DOHH2 (cell line): Measurements from ENCODE around the gene MEPE.

Source experiments
- H3F3A ChIP-seq: fragments of 200-600 bp; sonication (generic), shearing (Covaris generic); 2 replicates; pipeline ENCODE4 v1.6.0; 2016; ENCODE audit warnings: antibody characterized with exemption, mild to moderate bottlenecking; ENCODE audit not compliant: control insufficient read depth, insufficient read depth
- H3K27ac ChIP-seq: fragments of 200-600 bp; sonication (generic); 2 replicates; pipeline ENCODE4 v1.5.1; 2014; ENCODE audit warnings: low read depth, mild to moderate bottlenecking, low read length, moderate library complexity
- H3K27me3 ChIP-seq: fragments of 200-600 bp; sonication (generic); 2 replicates; pipeline ENCODE4 v1.6.1; 2014; ENCODE audit warnings: mild to moderate bottlenecking, low read length, mixed read lengths; ENCODE audit not compliant: control insufficient read depth
- H3K36me3 ChIP-seq: fragments of 200-600 bp; sonication (generic); 2 replicates; pipeline ENCODE4 v1.6.1; 2014; ENCODE audit warnings: mild to moderate bottlenecking, low read length, moderate library complexity, mixed read lengths; ENCODE audit not compliant: control insufficient read depth
- H3K4me1 ChIP-seq: fragments of 200-600 bp; sonication (generic); 2 replicates; pipeline ENCODE4 v1.6.1; 2014; ENCODE audit warnings: mild to moderate bottlenecking, low read length, mixed read lengths; ENCODE audit not compliant: control insufficient read depth
- H3K4me2 ChIP-seq: fragments of 200-600 bp; sonication (generic); 2 replicates; pipeline ENCODE4 v1.6.0; 2014; ENCODE audit warnings: mild to moderate bottlenecking, low read length, moderate library complexity
- H3K4me3 ChIP-seq: fragments of 200-600 bp; sonication (generic); 2 replicates; pipeline ENCODE4 v1.5.1; 2014; ENCODE audit warnings: mild to moderate bottlenecking, low read length, mixed read lengths
- H3K79me2 ChIP-seq: fragments of 200-600 bp; sonication (generic); 2 replicates; pipeline ENCODE4 v1.6.1; 2014; ENCODE audit warnings: mild to moderate bottlenecking, low read length, mixed read lengths; ENCODE audit not compliant: control insufficient read depth
- H3K9me2 ChIP-seq: fragments of 200-600 bp; sonication (generic); replicated peaks from 2 replicates; pipeline ENCODE4 v1.6.1; 2014; ENCODE audit warnings: mild to moderate bottlenecking, low read length, mixed read lengths; ENCODE audit not compliant: control insufficient read depth
- H3K9me3 ChIP-seq: fragments of 200-600 bp; sonication (generic); 2 replicates; pipeline ENCODE4 v1.6.1; 2014; ENCODE audit warnings: antibody characterized with exemption, low read length, mixed read lengths; ENCODE audit not compliant: control insufficient read depth, insufficient read depth
- H4K20me1 ChIP-seq: fragments of 200-600 bp; sonication (generic); 2 replicates; pipeline ENCODE4 v1.6.0; 2014; ENCODE audit warnings: low read depth, mild to moderate bottlenecking, antibody characterized with exemption, low read length, moderate library complexity; ENCODE audit not compliant: control insufficient read depth, insufficient read depth
- CTCF ChIP-seq: fragments of 200-600 bp; sonication (generic); IDR thresholded peaks from one replicate; pipeline ENCODE4 v1.5.1; 2014; ENCODE audit warnings: antibody characterized with exemption, mild to moderate bottlenecking, low read depth, low read length; ENCODE audit not compliant: poor library complexity, severe bottlenecking
- EZH2phosphoT487 ChIP-seq: fragments of 200-600 bp; sonication (generic); IDR thresholded peaks from 2 replicates; pipeline ENCODE4 v1.6.1; 2017; ENCODE audit warnings: borderline replicate concordance, mild to moderate bottlenecking, antibody characterized with exemption, low read length, moderate library complexity, mixed read lengths

The MEPE gene

GRCh38 chr4:87843936-87844335 is 11.2 kb downstream of the MEPE start:
- Histone ChIP-seq H3K27me3 (peaks cover 26% of the 10 kb centered on the region), H4K20me1 (no peaks in the 10 kb centered on the region), H3K9me3 (no peaks in the 10 kb centered on the region), H3F3A (no peaks in the 10 kb centered on the region), H3K27ac (no peak overlapping the region), H3K4me1 (peaks cover 4% of the 10 kb centered on the region), H3K9me2 (no peaks in the 10 kb centered on the region), H3K79me2 (no peaks in the 10 kb centered on the region), H3K4me2 (no peak overlapping the region), H3K36me3 (no peaks in the 10 kb centered on the region), H3K4me3 (no peak overlapping the region)
- TF ChIP-seq CTCF (no peak), EZH2phosphoT487 (no peak)

GRCh38 chr4:87844452-87844851 is 11.7 kb downstream of the MEPE start:
- Histone ChIP-seq H3K27me3 (peaks cover 26% of the 10 kb centered on the region), H3F3A (no peaks in the 10 kb centered on the region), H3K4me3 (no peak overlapping the region), H3K79me2 (no peaks in the 10 kb centered on the region), H4K20me1 (no peaks in the 10 kb centered on the region), H3K4me1 (peaks cover 4% of the 10 kb centered on the region), H3K9me2 (no peaks in the 10 kb centered on the region), H3K36me3 (no peaks in the 10 kb centered on the region), H3K27ac (no peak overlapping the region), H3K4me2 (no peak overlapping the region), H3K9me3 (no peaks in the 10 kb centered on the region)
- no peak for TF ChIP-seq EZH2phosphoT487
- TF ChIP-seq CTCF: no peak

- Histone ChIP-seq H4K20me1 (no peaks in the 10 kb centered on the region), H3K9me2 (no peaks in the 10 kb centered on the region), H3K4me1 (peaks cover 4% of the 10 kb centered on the region), H3K9me3 (no peaks in the 10 kb centered on the region), H3K36me3 (no peaks in the 10 kb centered on the region), H3K79me2 (no peaks in the 10 kb centered on the region), H3K27ac (no peak overlapping the region), H3K4me2 (no peak overlapping the region), H3F3A (no peaks in the 10 kb centered on the region), H3K4me3 (no peak overlapping the region), H3K27me3 (peaks cover 23% of the 10 kb centered on the region)
- TF ChIP-seq CTCF: no peak
- no peak for TF ChIP-seq EZH2phosphoT487
Observed at GRCh38 chr4:87846226-87846625, 13.5 kb downstream of the MEPE start.
